B cell (primary cell): ENCODE measurements around the gene HCN1. TPM values are rescaled to one million over a fixed set of nuclear protein-coding genes. Genes with fewer than 3 reads are reported as not detected.

Experiments
- ATAC-seq: fragments of 200-7000 bp; cut with Tn5 transposase; one replicate; pipeline ENCODE4 v1.10.0; 2021; ENCODE audit warnings: low read depth, mild to moderate bottlenecking, moderate number of reproducible peaks, moderate library complexity
- CTCF ChIA-PET: fragments of 350-600 bp; sonication (Branson Sonifier 250); formaldehyde crosslinking; loops from one replicate; lab custom pipeline; 2021; ENCODE audit warnings: antibody characterized with exemption, inconsistent platforms; lab: Charles Lee
- POLR2A ChIA-PET: fragments of 350-600 bp; sonication (Branson Sonifier 250); formaldehyde crosslinking; loops from one replicate; lab custom pipeline; 2021; ENCODE audit warnings: antibody characterized with exemption; lab: Charles Lee
- DNase-seq: peaks from one replicate; pipeline ENCODE4 v3.0.0; 2013
- H2AFZ ChIP-seq: 2 replicates; pipeline ENCODE4 v1.6.1; 2012; ENCODE audit warnings: mild to moderate bottlenecking, low read depth, low read length; ENCODE audit not compliant: insufficient read depth, poor library complexity, severe bottlenecking
- H3K27ac ChIP-seq, 2 donors: 1 replicate in 1 of 2; 2 replicates in 1 of 2; pipeline ENCODE4 v1.5.1; 2012 to 2013; ENCODE audit warnings: low read length in 2 of 2, mild to moderate bottlenecking in 2 of 2, moderate library complexity in 1 of 2
- H3K27me3 ChIP-seq, 4 experiments: fragments of 200-600 bp in 1 of 4; sonication (generic) in 1 of 4; replicated peaks in 1 of 4; 1 replicate in 2 of 4; 2 replicates in 2 of 4; pipeline versions ENCODE4 v1.6.1 to v1.7.0; 2013 to 2016; ENCODE audit warnings: low read length in 3 of 4, mild to moderate bottlenecking in 2 of 4, mixed read lengths in 1 of 4, moderate library complexity in 1 of 4; ENCODE audit not compliant: insufficient read depth in 4 of 4, control insufficient read depth in 3 of 4; ENCODE audit errors: control extremely low read depth in 1 of 4
- H3K36me3 ChIP-seq, 2 experiments: replicated peaks in 1 of 2; 1 replicate in 1 of 2; 2 replicates in 1 of 2; pipeline versions ENCODE4 v1.6.1 to v1.7.1; 2013; ENCODE audit warnings: low read length in 1 of 2; ENCODE audit not compliant: insufficient read depth in 2 of 2, control insufficient read depth in 1 of 2; ENCODE audit errors: control extremely low read depth in 1 of 2, extremely low read depth in 1 of 2
- H3K4me1 ChIP-seq, 2 donors: fragments of 200-600 bp in 1 of 2; sonication (generic) in 1 of 2; 1 replicate in 1 of 2; 2 replicates in 1 of 2; pipeline versions ENCODE4 v1.5.1 to v1.6.1; 2013 to 2017; ENCODE audit warnings: low read length in 2 of 2; ENCODE audit not compliant: control insufficient read depth in 2 of 2, insufficient read depth in 2 of 2
- H3K4me2 ChIP-seq: replicated peaks from 2 replicates; pipeline ENCODE3; 2012; ENCODE audit warnings: mild to moderate bottlenecking, low read depth, low read length; ENCODE audit not compliant: poor library complexity, severe bottlenecking
- H3K4me3 ChIP-seq, 5 experiments: fragments of 200-600 bp in 1 of 5; sonication (generic) in 1 of 5; 1 replicate in 3 of 5; 2 replicates in 2 of 5; pipeline versions ENCODE4 v1.5.1 to v1.7.0; 2011 to 2016; ENCODE audit warnings: low read length in 4 of 5, mild to moderate bottlenecking in 4 of 5, low read depth in 2 of 5, control low read depth in 1 of 5, moderate library complexity in 1 of 5; ENCODE audit not compliant: insufficient read depth in 1 of 5; ENCODE audit errors: control extremely low read depth in 1 of 5, extremely low read depth in 1 of 5
- H3K79me2 ChIP-seq: fragments of 200-600 bp; sonication (generic); one replicate; pipeline ENCODE4 v1.6.0; 2016; ENCODE audit warnings: low read length; ENCODE audit not compliant: control insufficient read depth, insufficient read depth
- H3K9ac ChIP-seq: fragments of 200-600 bp; sonication (generic); 2 replicates; pipeline ENCODE4 v1.6.1; 2017; ENCODE audit warnings: mild to moderate bottlenecking, low read length, moderate library complexity
- H3K9me3 ChIP-seq, 3 donors: one replicate each; pipeline versions ENCODE4 v1.6.1 to v1.7.1; 2013; ENCODE audit warnings: low read length in 2 of 3; ENCODE audit not compliant: control insufficient read depth in 2 of 3, insufficient read depth in 1 of 3; ENCODE audit errors: control extremely low read depth in 1 of 3
- H4K20me1 ChIP-seq: 2 replicates; pipeline ENCODE4 v1.6.0; 2012; ENCODE audit warnings: mild to moderate bottlenecking, low read length; ENCODE audit not compliant: insufficient read depth, control insufficient read depth, poor library complexity, severe bottlenecking
- H3K27ac Mint-ChIP-seq: one replicate; pipeline ENCODE4 v1.8.0; 2021; ENCODE audit warnings: mixed read lengths
- H3K27me3 Mint-ChIP-seq: one replicate; pipeline ENCODE4 v1.8.0; 2021; ENCODE audit warnings: mixed read lengths
- H3K4me1 Mint-ChIP-seq: one replicate; pipeline ENCODE4 v1.8.0; 2021; ENCODE audit warnings: mixed read lengths
- H3K4me3 Mint-ChIP-seq: one replicate; pipeline ENCODE4 v1.8.0; 2021; ENCODE audit warnings: mixed read lengths
- H3K9me3 Mint-ChIP-seq: one replicate; pipeline ENCODE4 v1.8.0; 2022; ENCODE audit warnings: mixed read lengths; ENCODE audit not compliant: insufficient read depth
- EZH2 ChIP-seq: IDR thresholded peaks from 2 replicates; pipeline ENCODE4 v1.6.1; 2012; ENCODE audit warnings: borderline replicate concordance, low read depth, mild to moderate bottlenecking, moderate library complexity, low read length; ENCODE audit not compliant: insufficient read depth, poor library complexity, severe bottlenecking
- WGBS: methylation state at CpG from one replicate; pipeline ENCODE4 v1.1.5; 2013; ENCODE audit warnings: missing lambda C conversion rate; ENCODE audit not compliant: insufficient coverage; 5-methylcytosine and 5-hydroxymethylcytosine counted together
- intact Hi-C: fragments of 100-400 bp; cut with micrococcal nuclease; formaldehyde crosslinking; loops from one replicate; pipeline ENCODE4 v1.10.0; 2022
- polyA plus RNA-seq: library from polyadenylated mRNA; depleted of rRNA; stranded (reverse); fragments of >200 nt; gene quantifications from 2 replicates; pipeline ENCODE4 v1.2.3, GENCODE V29; 2012
- total RNA-seq, 2 donors: library from RNA; stranded (reverse); fragments of 120-200 nt in 1 of 2; gene quantifications; 1 replicate in 1 of 2; 2 replicates in 1 of 2; pipeline versions ENCODE4 v1.2.3 to v1.2.4, GENCODE V29; 2013 to 2022
- TF ChIP-seq, protein P1 (sequence below): fragments of 200-600 bp; IDR thresholded peaks from one replicate; pipeline ENCODE4 v1.8.0; 2022; ENCODE audit warnings: antibody characterized with exemption, mild to moderate bottlenecking

The HCN1 gene
- total and polyA plus RNA-seq, 2 donors (not counting 1 experiment from before 2014, with no cell fraction given) = not detected

- DNase-seq (no peak), ATAC-seq (no peak)
- H3K4me1 ChIP-seq = no peaks in the 10 kb centered on the region
- H2AFZ ChIP-seq = no peak overlapping the region
- no peaks in the 10 kb centered on the region for H3K79me2 ChIP-seq
- no peak overlapping the region for H3K4me3 Mint-ChIP-seq
- intact Hi-C loops = no loop called here
- no peaks in the 10 kb centered on the region for H3K4me1 Mint-ChIP-seq
- no peak overlapping the region for H3K4me2 ChIP-seq
- no peaks in the 10 kb centered on the region for H3K9me3 ChIP-seq
- WGBS = 100% methylated on average over 1 of the region's 3 CpGs
- H3K4me3 ChIP-seq = no peak overlapping the region
- POLR2A ChIA-PET = no interaction called here
- H3K27me3 ChIP-seq = no peaks in the 10 kb centered on the region
- no peak for TF ChIP-seq EZH2
- TF ChIP-seq, protein P1, sequence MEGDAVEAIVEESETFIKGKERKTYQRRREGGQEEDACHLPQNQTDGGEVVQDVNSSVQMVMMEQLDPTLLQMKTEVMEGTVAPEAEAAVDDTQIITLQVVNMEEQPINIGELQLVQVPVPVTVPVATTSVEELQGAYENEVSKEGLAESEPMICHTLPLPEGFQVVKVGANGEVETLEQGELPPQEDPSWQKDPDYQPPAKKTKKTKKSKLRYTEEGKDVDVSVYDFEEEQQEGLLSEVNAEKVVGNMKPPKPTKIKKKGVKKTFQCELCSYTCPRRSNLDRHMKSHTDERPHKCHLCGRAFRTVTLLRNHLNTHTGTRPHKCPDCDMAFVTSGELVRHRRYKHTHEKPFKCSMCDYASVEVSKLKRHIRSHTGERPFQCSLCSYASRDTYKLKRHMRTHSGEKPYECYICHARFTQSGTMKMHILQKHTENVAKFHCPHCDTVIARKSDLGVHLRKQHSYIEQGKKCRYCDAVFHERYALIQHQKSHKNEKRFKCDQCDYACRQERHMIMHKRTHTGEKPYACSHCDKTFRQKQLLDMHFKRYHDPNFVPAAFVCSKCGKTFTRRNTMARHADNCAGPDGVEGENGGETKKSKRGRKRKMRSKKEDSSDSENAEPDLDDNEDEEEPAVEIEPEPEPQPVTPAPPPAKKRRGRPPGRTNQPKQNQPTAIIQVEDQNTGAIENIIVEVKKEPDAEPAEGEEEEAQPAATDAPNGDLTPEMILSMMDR = no peak
- H4K20me1 ChIP-seq = no peaks in the 10 kb centered on the region
- no peaks in the 10 kb centered on the region for H3K36me3 ChIP-seq
- no peak overlapping the region for H3K9ac ChIP-seq
- H3K27ac ChIP-seq = no peak overlapping the region
- CTCF ChIA-PET = no interaction called here
- peaks cover 4% of the 10 kb centered on the region for H3K9me3 Mint-ChIP-seq
- H3K27me3 Mint-ChIP-seq = no peaks in the 10 kb centered on the region
- no peak overlapping the region for H3K27ac Mint-ChIP-seq
Measured at GRCh38 chr5:45355189-45355992, 340.8 kb downstream of the HCN1 start.

DNA sequence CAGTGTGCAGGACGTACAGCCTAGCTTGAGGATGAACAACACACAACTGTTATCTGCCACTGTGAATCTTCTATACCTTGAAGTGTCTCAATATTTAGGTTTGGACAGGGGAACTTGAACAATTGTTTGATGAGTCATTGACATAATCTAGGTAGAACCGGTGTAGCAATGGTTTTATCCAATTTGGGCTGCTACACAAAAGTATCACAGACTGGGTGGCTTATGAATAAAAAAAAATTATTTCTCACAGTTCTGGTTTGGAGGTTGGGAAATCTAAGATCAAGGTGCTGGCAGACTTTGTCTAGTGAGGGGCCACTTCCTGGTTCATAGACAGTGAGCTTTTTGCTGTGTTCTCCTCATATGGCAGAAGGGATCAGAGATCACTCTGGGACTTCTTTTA lies 359.7 kb downstream of the HCN1 start:
- Histone ChIP-seq H3K79me2 (no peaks in the 10 kb centered on the region), H3K4me1 (no peaks in the 10 kb centered on the region), H3K36me3 (no peaks in the 10 kb centered on the region), H3K4me2 (no peak overlapping the region), H3K4me3 (no peak overlapping the region), H3K9me3 (peaks cover 0 to 3% (median 0%) of the 10 kb centered on the region in 3 donors), H2AFZ (no peak overlapping the region), H3K27me3 (no peaks in the 10 kb centered on the region), H3K27ac (no peak overlapping the region), H3K9ac (no peak overlapping the region), H4K20me1 (no peaks in the 10 kb centered on the region)
- Mint-ChIP-seq H3K9me3 (peaks cover 7% of the 10 kb centered on the region), H3K4me1 (no peaks in the 10 kb centered on the region), H3K4me3 (no peak overlapping the region), H3K27ac (no peak overlapping the region), H3K27me3 (no peaks in the 10 kb centered on the region)
- WGBS = no CpG with 5 or more reads among the region's 2 CpGs
- intact Hi-C loops = no loop called here
- TF ChIP-seq, protein P1 = no peak
- no peak for TF ChIP-seq EZH2
- CTCF ChIA-PET = no interaction called here
- POLR2A ChIA-PET = no interaction called here
- ATAC-seq (no peak), DNase-seq (no peak)
